NCI-H446 treated with DMSO at 0.1 percent for 48 hours (cell line): ENCODE results near the gene SRSF4.
A peak's percentile ranks its signal among the peaks of the same experiment; 100 is the strongest.

Experiments
- DNase-seq: peaks from one replicate; lab custom pipeline; 2025; lab: John Stamatoyannopoulos, UW

SRSF4 gene

GRCh38 chr1:29200906-29201594 is 19.4 kb upstream of the SRSF4 start:
- no peak for DNase-seq

- no peak for DNase-seq
These were observed 16.3 kb upstream of the SRSF4 start for GRCh38 chr1:29197993-29198392.

- DNase-seq: no peak
These were observed 15.9 kb upstream of the SRSF4 start for GRCh38 chr1:29197590-29197924.

- DNase-seq: no peak
These were observed 15.3 kb upstream of the SRSF4 start for GRCh38 chr1:29196863-29197589.

- no peak for DNase-seq
These were observed 14.2 kb upstream of the SRSF4 start for GRCh38 chr1:29195881-29196291.

- DNase-seq: no peak
These were observed 12.3 kb upstream of the SRSF4 start for GRCh38 chr1:29193879-29194455.

- DNase-seq: no peak
These were observed 9.0 kb upstream of the SRSF4 start for GRCh38 chr1:29190718-29191117.

- no peak for DNase-seq
These were observed 5.0 kb upstream of the SRSF4 start for GRCh38 chr1:29186707-29187106.

GRCh38 chr1:29186252-29186651 is 4.6 kb upstream of the SRSF4 start:
- no peak for DNase-seq

- no peak for DNase-seq
These were observed 1.6 kb upstream of the SRSF4 start for GRCh38 chr1:29183287-29183686.

GRCh38 chr1:29180497-29181412 is 945 bp downstream of the SRSF4 start:
- no peak for DNase-seq

GRCh38 chr1:29179641-29180184 is 2.0 kb downstream of the SRSF4 start:
- no peak for DNase-seq

GRCh38 chr1:29177022-29177705 is 4.5 kb downstream of the SRSF4 start:
- DNase-seq: no peak

GRCh38 chr1:29176576-29176975 is 5.1 kb downstream of the SRSF4 start:
- DNase-seq: no peak

- DNase-seq: no peak
These were observed 9.2 kb downstream of the SRSF4 start for GRCh38 chr1:29172415-29172939.

- DNase-seq: no peak
These were observed 10.2 kb downstream of the SRSF4 start for GRCh38 chr1:29171521-29171920.

GRCh38 chr1:29171089-29171488 is 10.6 kb downstream of the SRSF4 start:
- peak; percentile 81 for DNase-seq

- DNase-seq: no peak
These were observed 11.7 kb downstream of the SRSF4 start for GRCh38 chr1:29169976-29170375.

GRCh38 chr1:29167904-29168303 is 13.8 kb downstream of the SRSF4 start:
- DNase-seq: no peak

GRCh38 chr1:29166291-29166878 is 15.3 kb downstream of the SRSF4 start:
- DNase-seq: no peak

- no peak for DNase-seq
These were observed 17.1 kb downstream of the SRSF4 start for GRCh38 chr1:29164588-29164987.
